PFSK-1 (cell line): Measurements from ENCODE around the gene ZIC1.

Experiments
- POLR2AphosphoS5 ChIP-seq: IDR thresholded peaks from 2 replicates; pipeline ENCODE4 v1.6.1; 2012; ENCODE audit warnings: low read depth, mild to moderate bottlenecking, control low read depth, low read length, moderate library complexity
- REST ChIP-seq, 2 experiments: IDR thresholded peaks; 2 replicates each; pipeline versions ENCODE4 v1.6.1 to v1.8.0; 2011 to 2012; ENCODE audit warnings: low read depth in 2 of 2, low read length in 2 of 2, control low read depth in 1 of 2, inconsistent platforms in 1 of 2, mild to moderate bottlenecking in 1 of 2, moderate library complexity in 1 of 2; ENCODE audit not compliant: insufficient read depth in 1 of 2
- SIN3A ChIP-seq: IDR thresholded peaks from 2 replicates; pipeline ENCODE4 v1.6.1; 2012; ENCODE audit warnings: mild to moderate bottlenecking, low read length, moderate library complexity, borderline replicate concordance; ENCODE audit not compliant: insufficient read depth
- TAF1 ChIP-seq: IDR thresholded peaks from 2 replicates; pipeline ENCODE4 v1.6.1; 2012; ENCODE audit warnings: low read length, control low read depth, borderline replicate concordance; ENCODE audit not compliant: insufficient read depth

- TF ChIP-seq REST (IDR thresholded peaks at IDR 0.05; ENCODE audit: insufficient read depth in 1 of 2, low read depth in 2 of 2, low read length in 2 of 2) (no peak), POLR2AphosphoS5 (no peak), TAF1 (no peak), SIN3A (no peak)
These were observed 6.7 kb downstream of the ZIC1 start for GRCh38 chr3:147415874-147416273.
